Fibroblast of the aortic adventitia (primary cell): ENCODE measurements around the gene GALNS. TPM values are rescaled to one million over a fixed set of nuclear protein-coding genes. Genes with fewer than 3 reads are reported as not detected.

Experiments used
- DNase-seq: peaks from one replicate; pipeline ENCODE4 v3.0.0-alpha.2; 2010; ENCODE audit warnings: low read depth
- H3K4me3 ChIP-seq: 2 replicates; pipeline ENCODE4 v1.5.1; 2011; ENCODE audit warnings: low read depth, mild to moderate bottlenecking, control low read depth, low read length, moderate library complexity
- total RNA-seq: library from RNA; depleted of rRNA; stranded (reverse); fragments of >200 nt; gene quantifications from 2 replicates; pipeline ENCODE4 v1.2.3, GENCODE V29; 2012; ENCODE audit warnings: low replicate concordance
- TF ChIP-seq, protein P1 (sequence below): IDR thresholded peaks from 2 replicates; pipeline ENCODE4 v1.5.1; 2011; ENCODE audit warnings: mild to moderate bottlenecking, low read length, control low read depth, inconsistent platforms; ENCODE audit not compliant: insufficient read depth

Gene GALNS
- total RNA-seq, 1 donor, result 22.5 TPM

DNA sequence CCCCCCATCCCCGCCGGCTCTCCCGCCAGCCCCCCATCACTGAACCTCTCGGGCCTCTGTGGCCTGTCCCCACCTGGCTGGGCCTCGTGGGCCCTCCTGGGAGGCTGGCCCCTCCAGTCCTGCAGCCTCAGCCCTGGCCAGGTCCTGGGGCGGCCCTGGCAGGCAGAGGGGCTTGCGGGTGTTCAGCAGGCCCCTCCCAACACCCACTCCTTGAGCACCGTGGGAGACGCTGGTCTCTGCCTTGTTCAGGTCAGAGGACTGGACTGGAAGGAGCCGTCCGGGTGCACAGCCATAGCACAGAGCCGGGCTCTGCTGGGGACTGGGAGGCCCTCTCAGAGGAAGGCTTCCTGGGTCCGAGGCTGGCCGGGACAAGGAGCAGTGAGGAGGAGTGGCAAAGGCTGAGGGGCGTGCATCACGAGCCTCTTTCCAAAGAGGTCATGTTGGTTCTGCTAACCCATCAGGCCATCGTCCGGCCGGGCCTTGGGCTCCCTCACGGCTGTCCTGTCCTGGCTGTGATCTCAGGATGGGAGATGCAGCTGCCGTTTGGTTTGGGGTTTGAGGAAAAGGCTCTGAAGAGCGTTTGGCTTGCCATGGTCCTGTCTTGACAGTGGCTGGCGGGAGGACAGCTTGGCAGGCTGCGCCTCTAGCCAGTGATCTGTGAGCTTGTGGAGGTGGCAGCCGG lies 16.0 kb upstream of the GALNS start:
- TF ChIP-seq, protein P1, sequence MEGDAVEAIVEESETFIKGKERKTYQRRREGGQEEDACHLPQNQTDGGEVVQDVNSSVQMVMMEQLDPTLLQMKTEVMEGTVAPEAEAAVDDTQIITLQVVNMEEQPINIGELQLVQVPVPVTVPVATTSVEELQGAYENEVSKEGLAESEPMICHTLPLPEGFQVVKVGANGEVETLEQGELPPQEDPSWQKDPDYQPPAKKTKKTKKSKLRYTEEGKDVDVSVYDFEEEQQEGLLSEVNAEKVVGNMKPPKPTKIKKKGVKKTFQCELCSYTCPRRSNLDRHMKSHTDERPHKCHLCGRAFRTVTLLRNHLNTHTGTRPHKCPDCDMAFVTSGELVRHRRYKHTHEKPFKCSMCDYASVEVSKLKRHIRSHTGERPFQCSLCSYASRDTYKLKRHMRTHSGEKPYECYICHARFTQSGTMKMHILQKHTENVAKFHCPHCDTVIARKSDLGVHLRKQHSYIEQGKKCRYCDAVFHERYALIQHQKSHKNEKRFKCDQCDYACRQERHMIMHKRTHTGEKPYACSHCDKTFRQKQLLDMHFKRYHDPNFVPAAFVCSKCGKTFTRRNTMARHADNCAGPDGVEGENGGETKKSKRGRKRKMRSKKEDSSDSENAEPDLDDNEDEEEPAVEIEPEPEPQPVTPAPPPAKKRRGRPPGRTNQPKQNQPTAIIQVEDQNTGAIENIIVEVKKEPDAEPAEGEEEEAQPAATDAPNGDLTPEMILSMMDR, result no peak
- DNase-seq, result no peak
- H3K4me3 ChIP-seq, result no peak overlapping the region

DNA sequence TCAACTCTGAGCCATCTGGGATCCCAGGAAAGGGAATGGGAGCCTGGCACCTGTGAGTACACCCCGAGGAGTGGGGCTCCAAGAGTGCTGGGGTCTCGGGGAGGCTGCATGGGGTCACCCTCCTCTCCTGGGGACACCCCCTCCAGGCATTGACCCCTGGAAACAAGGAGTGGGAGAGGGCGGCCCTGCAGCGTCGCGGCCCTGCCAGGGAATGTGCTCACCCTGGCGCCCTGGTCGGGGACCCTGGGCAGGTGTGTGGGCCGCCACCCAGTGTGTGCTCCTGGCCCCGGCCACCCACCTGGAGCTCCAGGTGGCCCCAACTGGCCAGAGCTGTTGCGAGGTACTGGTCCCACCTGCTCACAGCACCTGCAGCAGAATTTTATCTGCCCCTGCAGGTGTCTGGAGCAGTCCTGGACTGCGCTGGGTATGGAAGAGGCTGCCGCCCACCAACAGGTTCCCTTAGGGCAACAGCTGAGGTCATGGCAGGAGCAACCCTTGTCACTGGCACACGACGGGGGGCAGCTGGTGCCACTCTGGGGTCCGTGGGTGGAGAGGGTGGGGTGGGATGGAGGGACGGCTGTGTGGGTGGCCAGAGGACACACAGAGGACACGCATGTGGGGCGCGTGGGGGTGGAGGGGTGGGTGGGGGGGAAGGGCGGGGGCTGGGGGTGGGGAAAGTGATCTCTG lies 15.1 kb upstream of the GALNS start:
- H3K4me3 ChIP-seq, result no peak overlapping the region
- DNase-seq, result no peak
- TF ChIP-seq, protein P1, result no peak

DNA sequence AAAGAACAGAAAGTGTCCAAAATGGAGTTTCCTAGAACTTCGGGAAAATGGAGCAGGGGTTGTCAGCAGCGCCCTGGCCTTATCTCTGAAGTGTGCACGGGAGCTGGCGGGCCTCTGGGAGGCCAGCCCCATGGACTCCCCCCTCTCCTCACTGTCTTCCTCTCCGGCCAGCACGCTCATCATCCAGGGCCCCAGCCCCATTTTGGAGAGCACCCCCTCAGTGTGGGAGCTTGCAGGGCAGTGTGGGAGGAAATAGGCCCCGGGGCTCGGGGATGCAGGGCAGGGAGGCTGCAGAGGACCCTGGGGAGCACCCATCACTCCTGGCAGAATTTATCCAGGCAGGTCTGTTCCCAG lies 14.6 kb upstream of the GALNS start:
- H3K4me3 ChIP-seq, result no peak overlapping the region
- DNase-seq, result no peak
- TF ChIP-seq, protein P1, result no peak

DNA sequence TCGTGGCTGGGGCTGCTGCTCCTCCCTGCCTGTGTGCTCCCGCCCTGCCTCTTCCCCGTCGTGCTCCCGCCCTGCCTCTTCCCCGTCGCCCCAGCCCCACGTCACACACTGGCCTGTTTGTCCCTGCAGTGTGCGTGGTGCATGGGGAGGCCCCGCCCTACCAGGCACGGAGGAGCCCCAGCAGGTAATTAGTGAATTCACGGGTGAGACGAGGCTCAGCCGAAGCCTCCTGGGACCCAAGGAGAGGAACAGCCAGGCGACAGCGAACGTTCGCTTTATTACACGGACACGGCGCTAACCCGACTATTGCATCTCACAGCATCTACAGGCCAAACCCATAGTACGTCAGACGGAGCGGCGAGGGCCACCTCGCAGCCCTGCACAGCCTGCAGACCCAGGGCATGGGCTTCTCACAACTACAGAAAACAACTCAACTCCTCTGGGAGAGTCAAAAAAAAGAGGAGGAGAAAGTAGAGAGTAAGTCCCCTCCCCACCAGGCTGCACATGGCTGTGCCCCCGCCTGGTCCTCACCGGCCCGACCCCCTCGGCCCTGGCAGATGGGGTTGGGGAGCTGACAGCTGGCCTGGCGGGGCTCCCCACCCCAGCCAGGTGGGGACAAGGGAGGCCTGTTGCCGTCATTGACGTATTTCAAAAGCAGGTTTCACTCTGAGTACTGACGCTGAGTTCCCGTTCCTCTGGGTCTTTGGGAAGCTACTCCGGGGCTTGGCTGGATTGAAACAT lies 14.0 kb upstream of the GALNS start:
- H3K4me3 ChIP-seq, result no peak overlapping the region
- TF ChIP-seq, protein P1, result no peak
- no peak for DNase-seq

DNA sequence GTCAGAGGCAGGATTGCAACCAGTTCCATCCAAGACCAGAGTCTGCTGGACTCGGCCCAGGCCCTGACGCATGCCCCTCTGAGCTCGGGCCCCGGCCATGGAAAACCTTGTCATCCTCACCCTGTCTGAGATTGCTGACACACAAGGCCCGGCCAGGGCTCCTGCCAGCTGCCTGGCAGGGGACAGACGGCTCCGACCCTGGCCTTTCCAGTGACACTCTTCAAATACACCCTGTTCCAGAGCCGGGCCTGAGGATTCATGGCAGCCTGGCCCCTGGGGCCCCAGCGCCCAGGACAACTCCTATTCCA lies 12.9 kb upstream of the GALNS start:
- DNase-seq, result no peak
- H3K4me3 ChIP-seq, result no peak overlapping the region
- TF ChIP-seq, protein P1, result no peak

DNA sequence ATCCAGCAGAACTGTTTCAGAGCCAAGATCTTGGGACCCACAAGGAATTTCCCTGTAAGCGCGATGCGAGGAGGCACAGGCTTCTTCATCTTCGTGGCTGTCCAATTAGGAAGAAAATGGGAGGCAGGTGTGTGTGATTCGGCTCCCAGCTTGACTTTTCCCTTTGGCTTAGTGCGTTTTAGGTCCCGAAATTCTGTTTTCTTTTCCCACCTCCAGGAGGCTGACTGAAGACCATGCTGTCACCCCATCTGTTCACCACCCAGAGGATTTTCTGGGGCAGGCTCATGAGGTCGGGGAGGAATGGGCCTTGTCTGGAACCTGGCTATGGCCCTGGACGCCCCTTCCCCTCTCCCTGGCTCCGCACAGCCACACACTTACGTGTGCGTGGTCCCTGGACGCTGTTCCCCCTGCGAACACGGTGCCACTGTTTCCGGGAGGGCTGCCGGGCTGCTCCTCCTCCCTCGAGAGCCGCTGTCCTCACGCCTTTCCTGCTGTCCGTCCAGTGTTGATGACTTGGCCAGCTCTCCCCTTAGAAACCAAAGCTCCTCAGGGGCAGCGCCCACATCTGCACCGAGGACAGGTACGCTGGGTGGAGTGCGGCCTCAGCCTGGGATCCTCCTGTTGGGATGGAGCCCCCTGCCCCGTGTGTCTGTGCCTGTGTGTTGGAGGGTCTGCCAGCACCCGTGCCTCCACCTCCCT lies 12.4 kb upstream of the GALNS start:
- TF ChIP-seq, protein P1, result no peak
- H3K4me3 ChIP-seq, result no peak overlapping the region
- DNase-seq, result no peak
